ENCODE results near the gene CST8.

DNA sequence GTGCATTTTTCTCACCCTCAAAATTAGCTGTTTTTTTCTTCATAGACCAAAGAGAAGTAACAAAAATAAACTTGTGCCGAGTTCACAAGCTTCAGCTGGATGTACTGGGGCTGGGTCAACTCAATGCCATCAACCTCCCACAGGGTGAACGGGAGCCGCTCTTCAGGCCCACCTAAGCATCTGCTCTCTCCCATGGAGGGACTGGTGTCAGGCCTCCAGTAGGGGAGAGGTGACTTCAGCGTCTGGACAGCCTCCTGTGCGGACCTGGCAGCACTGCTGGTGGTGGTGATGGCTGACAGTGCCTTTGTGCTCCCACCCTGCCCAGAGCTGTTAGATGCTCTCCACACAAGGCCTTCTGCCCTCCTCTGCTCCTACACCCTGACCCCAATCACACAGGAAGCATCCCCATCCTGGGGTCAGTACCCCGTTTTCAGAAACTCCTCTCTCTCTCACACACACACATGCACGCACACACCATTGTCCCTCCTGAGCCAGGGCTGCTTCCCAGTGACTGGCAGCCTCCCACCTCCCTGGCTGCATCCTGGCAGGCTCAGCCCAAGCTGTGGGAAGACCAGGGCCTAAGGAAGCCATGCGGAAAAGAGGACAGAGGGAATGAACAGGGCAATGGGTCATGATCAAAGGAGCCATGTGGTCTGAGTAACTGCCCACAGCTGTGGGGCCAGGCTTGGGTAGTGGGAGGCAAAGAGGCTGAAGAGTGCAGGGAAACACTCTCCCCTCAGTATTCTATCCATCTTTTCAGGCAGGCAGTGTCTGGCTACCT lies 17.7 kb downstream of the CST8 start:
- TF ChIP-seq, protein P1, sequence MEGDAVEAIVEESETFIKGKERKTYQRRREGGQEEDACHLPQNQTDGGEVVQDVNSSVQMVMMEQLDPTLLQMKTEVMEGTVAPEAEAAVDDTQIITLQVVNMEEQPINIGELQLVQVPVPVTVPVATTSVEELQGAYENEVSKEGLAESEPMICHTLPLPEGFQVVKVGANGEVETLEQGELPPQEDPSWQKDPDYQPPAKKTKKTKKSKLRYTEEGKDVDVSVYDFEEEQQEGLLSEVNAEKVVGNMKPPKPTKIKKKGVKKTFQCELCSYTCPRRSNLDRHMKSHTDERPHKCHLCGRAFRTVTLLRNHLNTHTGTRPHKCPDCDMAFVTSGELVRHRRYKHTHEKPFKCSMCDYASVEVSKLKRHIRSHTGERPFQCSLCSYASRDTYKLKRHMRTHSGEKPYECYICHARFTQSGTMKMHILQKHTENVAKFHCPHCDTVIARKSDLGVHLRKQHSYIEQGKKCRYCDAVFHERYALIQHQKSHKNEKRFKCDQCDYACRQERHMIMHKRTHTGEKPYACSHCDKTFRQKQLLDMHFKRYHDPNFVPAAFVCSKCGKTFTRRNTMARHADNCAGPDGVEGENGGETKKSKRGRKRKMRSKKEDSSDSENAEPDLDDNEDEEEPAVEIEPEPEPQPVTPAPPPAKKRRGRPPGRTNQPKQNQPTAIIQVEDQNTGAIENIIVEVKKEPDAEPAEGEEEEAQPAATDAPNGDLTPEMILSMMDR (IDR thresholded peaks at IDR 0.05): no peak
- TF ChIP-seq POLR2AphosphoS5 (IDR thresholded peaks at IDR 0.05): no peak
